ENCODE results near the gene CPA2.
"Not testable (repeated sequence)": the region's sequence is repeated elsewhere in the genome, so short reads cannot be mapped to it uniquely, and the experiment has no call there.

CPA2 gene

DNA sequence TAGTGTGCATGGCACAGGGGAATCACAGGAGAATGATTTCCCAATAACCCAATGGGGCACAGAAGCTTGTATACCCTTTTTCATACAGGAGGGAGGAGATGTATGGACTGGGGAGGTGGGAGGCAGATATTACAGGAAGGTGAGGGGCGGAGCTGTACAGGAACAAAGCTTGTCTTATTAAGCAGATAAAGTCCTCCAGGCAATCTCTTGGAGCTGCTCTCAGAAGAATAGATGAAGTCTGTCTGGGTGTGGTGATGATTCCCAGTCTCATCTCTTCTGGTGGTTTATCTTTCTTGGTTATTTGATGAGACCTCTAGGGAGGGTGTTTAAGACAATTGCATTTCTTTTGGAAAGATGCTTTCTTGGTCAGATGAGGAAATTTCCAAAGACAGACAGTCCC is 52.9 kb downstream of the CPA2 start:
- DNase-seq: no peak

- DNase-seq: not testable (repeated sequence)
Observed at GRCh38 chr7:130321542-130322229, 55.0 kb downstream of the CPA2 start.

GRCh38 chr7:130322615-130323014 is 56.0 kb downstream of the CPA2 start:
- DNase-seq: no peak

GRCh38 chr7:130324306-130324943 is 57.8 kb downstream of the CPA2 start:
- peak; percentile 33 for DNase-seq

GRCh38 chr7:130329681-130330080 is 63.0 kb downstream of the CPA2 start:
- no peak for DNase-seq

DNA sequence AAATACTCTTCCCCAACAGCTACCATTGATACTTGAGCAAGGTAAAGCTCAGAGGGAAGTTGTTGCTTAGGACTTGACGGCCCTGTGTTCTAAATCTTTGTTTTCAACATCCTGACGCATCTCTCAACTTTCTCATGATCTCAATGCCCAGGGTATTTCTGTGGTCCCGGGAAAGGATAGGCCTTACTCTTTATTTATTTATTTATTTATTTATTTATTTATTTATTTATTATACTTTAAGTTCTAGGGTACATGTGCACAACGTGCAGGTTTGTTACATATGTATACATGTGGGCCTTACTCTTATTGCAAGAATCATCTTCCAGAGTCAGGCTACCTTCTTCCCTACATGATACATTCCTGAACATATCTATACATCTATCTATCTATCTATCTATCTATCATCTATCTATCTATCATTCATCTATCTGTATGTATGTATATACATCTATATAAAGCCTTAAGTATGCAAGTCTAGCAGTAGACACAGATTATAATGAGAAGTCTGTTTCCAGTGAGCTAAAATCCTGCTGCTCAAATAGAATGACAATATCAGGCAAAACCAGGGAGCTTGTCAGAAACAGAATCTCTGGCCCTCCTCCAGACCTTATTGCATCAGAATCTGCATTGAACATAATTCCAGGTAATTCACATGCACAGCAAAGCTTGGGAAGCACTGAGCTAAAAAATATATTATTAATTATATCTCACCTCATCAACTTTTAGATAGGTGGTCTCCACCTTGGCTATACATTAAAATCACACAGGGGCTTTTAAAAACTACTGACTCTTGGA is 65.8 kb downstream of the CPA2 start:
- no peak for DNase-seq

GRCh38 chr7:130333832-130334231 is 67.2 kb downstream of the CPA2 start:
- no peak for DNase-seq

DNA sequence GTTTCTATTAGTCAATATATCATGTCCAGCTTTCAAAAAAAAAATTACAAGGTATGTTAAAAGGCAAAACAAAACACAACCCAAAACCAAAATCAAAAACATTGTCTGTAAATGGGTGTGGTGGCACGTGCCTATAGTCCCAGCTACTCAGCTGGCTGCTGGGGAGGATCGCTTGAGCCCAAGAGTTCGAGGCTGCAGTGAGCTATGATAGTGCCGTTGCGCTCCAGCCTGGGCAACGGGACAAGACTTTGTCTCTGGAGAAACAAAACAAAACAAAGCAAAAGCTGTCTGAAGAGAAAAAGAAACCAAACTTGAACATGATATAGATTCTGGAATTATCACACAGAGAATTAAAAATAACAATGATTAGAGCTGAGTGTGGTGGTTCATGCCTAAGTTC is 67.6 kb downstream of the CPA2 start:
- no peak for DNase-seq

DNA sequence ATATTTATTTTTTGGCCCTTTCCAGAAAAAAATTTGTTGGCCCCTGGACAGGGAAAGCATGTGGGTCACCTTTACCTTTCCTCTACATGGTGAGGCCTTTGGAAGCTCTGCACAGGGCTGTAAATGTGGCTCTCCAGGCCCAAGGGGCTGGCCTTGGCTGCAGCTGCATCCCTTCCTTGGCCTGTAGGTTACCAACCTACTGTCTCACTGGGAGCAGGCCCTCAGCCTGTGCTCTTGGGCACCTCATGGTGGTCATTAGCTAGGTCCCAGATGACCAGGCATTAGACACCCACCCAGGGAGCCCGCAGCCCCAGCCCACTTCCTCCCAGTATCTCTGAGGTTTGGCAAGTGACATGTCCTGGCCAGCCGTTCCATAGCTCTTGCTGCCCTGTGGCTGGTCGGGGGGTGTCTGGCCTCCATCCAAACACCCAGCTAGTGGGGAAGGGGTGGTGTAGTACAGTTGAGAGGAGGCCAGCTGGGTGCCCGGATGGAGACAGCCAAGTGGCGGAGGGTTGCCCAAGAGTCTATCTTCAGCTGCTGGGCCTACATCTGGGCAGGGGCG is 70.8 kb downstream of the CPA2 start:
- no peak for DNase-seq

DNA sequence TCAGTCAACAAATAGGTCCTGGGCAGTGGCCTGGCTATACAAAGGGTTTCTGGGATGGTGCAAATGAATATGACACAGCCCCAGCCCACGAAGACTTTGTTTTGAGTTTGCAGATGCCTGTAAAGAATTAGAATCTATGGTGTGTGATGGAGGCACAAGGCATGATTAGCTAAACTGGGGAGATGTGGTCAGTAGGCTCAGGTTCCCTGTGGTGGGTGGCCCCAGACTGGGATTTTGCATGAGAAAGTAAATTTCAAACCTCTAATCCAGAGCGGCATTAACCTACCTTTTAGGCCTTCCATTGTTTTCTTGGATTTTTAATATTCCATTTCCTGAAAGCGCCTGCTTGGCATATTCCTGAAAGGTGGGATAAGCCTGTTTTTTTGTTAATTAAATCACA is 71.6 kb downstream of the CPA2 start:
- no peak for DNase-seq
